Liver (tissue), 9 donors: ENCODE measurements around the gene MED29. TPM values are rescaled to one million over a fixed set of nuclear protein-coding genes. Genes with fewer than 3 reads are reported as not detected.

ENCODE experiments used
- DNase-seq: peaks from one replicate; pipeline ENCODE4 v3.0.0-alpha.2; 2017; ENCODE audit warnings: low spot score
- H3K27ac ChIP-seq, 2 donors: one replicate each; pipeline ENCODE4 v1.7.0; 2013; ENCODE audit warnings: inconsistent platforms in 2 of 2, low read length in 2 of 2, control low read depth in 1 of 2, low read depth in 1 of 2, mild to moderate bottlenecking in 1 of 2
- H3K27me3 ChIP-seq, 4 donors: one replicate each; pipeline versions ENCODE4 v1.6.1 to v1.7.0; 2013; ENCODE audit warnings: low read length in 3 of 4, inconsistent platforms in 1 of 4, mild to moderate bottlenecking in 1 of 4, moderate library complexity in 1 of 4; ENCODE audit not compliant: control insufficient read depth in 4 of 4, insufficient read depth in 4 of 4
- H3K36me3 ChIP-seq, 4 donors: one replicate each; pipeline versions ENCODE4 v1.6.1 to v1.7.0; 2013; ENCODE audit warnings: low read length in 3 of 4, mild to moderate bottlenecking in 3 of 4, low read depth in 1 of 4, moderate library complexity in 1 of 4; ENCODE audit not compliant: control insufficient read depth in 4 of 4, insufficient read depth in 3 of 4
- H3K4me1 ChIP-seq, 4 donors: one replicate each; pipeline versions ENCODE4 v1.6.1 to v1.7.0; 2013; ENCODE audit warnings: low read length in 3 of 4, mild to moderate bottlenecking in 3 of 4, moderate library complexity in 1 of 4; ENCODE audit not compliant: control insufficient read depth in 4 of 4, insufficient read depth in 4 of 4
- H3K4me3 ChIP-seq, 3 donors: one replicate each; pipeline versions ENCODE4 v1.6.1 to v1.7.0; 2013; ENCODE audit warnings: low read length in 3 of 3, control low read depth in 1 of 3, low read depth in 1 of 3, mild to moderate bottlenecking in 1 of 3
- H3K9ac ChIP-seq, 2 donors: one replicate each; pipeline ENCODE4 v1.7.0; 2013; ENCODE audit warnings: low read length in 2 of 2, mild to moderate bottlenecking in 2 of 2, moderate library complexity in 2 of 2, control low read depth in 1 of 2, low read depth in 1 of 2
- H3K9me3 ChIP-seq, 4 donors: one replicate each; pipeline versions ENCODE4 v1.6.1 to v1.7.0; 2013; ENCODE audit warnings: low read length in 3 of 4; ENCODE audit not compliant: control insufficient read depth in 4 of 4
- EGR1 ChIP-seq, 2 donors: IDR thresholded peaks; 2 replicates each; pipeline ENCODE4 v1.6.1; 2016 to 2018; ENCODE audit warnings: antibody characterized with exemption in 2 of 2, low read depth in 2 of 2
- FOXA1 ChIP-seq: IDR thresholded peaks from 2 replicates; pipeline ENCODE4 v1.6.1; 2016; ENCODE audit warnings: antibody characterized with exemption
- FOXA2 ChIP-seq: IDR thresholded peaks from 2 replicates; pipeline ENCODE4 v1.6.1; 2016; ENCODE audit warnings: antibody characterized with exemption
- GABPA ChIP-seq, 2 donors: IDR thresholded peaks in 1 of 2; conservative IDR thresholded peaks in 1 of 2; 2 replicates each; pipeline ENCODE4 v1.6.1; 2016; ENCODE audit warnings: antibody characterized with exemption in 2 of 2, mild to moderate bottlenecking in 1 of 2, moderate library complexity in 1 of 2
- HNF4A ChIP-seq, 2 donors: conservative IDR thresholded peaks; 2 replicates each; pipeline ENCODE4 v1.6.1; 2016; ENCODE audit warnings: antibody characterized with exemption in 2 of 2, mild to moderate bottlenecking in 2 of 2
- HNF4G ChIP-seq: IDR thresholded peaks from 2 replicates; pipeline ENCODE4 v1.6.1; 2016; ENCODE audit warnings: antibody characterized with exemption
- JUND ChIP-seq, 2 donors: IDR thresholded peaks; 2 replicates each; pipeline ENCODE4 v1.6.1; 2016; ENCODE audit warnings: antibody characterized with exemption in 2 of 2
- NR2F2 ChIP-seq: IDR thresholded peaks from 2 replicates; pipeline ENCODE4 v1.6.1; 2016; ENCODE audit warnings: antibody characterized with exemption
- SP1 ChIP-seq: IDR thresholded peaks from 2 replicates; pipeline ENCODE4 v1.6.1; 2018; ENCODE audit warnings: antibody characterized with exemption, mild to moderate bottlenecking
- TAF1 ChIP-seq: conservative IDR thresholded peaks from 2 replicates; pipeline ENCODE4 v1.6.1; 2016; ENCODE audit warnings: antibody characterized with exemption, mild to moderate bottlenecking
- YY1 ChIP-seq: IDR thresholded peaks from 2 replicates; pipeline ENCODE4 v1.6.1; 2016; ENCODE audit warnings: antibody characterized with exemption, mild to moderate bottlenecking
- WGBS: extraction: QIAGEN DNeasy Blood & Tissue Kit; methylation state at CpG from one replicate; pipeline ENCODE4 v1.1.7; 2013; 5-methylcytosine and 5-hydroxymethylcytosine counted together
- polyA plus RNA-seq, 2 donors: library from polyadenylated mRNA; stranded (reverse) in 1 of 2; unstranded in 1 of 2; fragments of 200-250 nt in 1 of 2; fragments of >200 nt in 1 of 2; fragmentation: Nextera tagmentation in 1 of 2; extraction: Ambion mirVana in 1 of 2; gene quantifications; one replicate each; pipeline versions ENCODE4 v1.2.1 to v1.2.3, GENCODE V29; 2013 to 2015
- total RNA-seq, 2 donors: library from RNA; depleted of rRNA; stranded (reverse); fragments of >200 nt; gene quantifications; one replicate each; pipeline ENCODE4 v1.2.3, GENCODE V29; 2014
- TF ChIP-seq, protein P1 (sequence below): IDR thresholded peaks from 2 replicates; pipeline ENCODE4 v1.6.1; 2016; ENCODE audit warnings: antibody characterized with exemption
- TF ChIP-seq, protein P2 (sequence below): IDR thresholded peaks from 2 replicates; pipeline ENCODE4 v1.6.1; 2016; ENCODE audit warnings: antibody characterized with exemption
- TF ChIP-seq, protein P3 (sequence below): IDR thresholded peaks from 2 replicates; pipeline ENCODE4 v1.6.1; 2016; ENCODE audit warnings: antibody characterized with exemption
- TF ChIP-seq, protein P4 (sequence below): IDR thresholded peaks from 2 replicates; pipeline ENCODE4 v1.6.1; 2016; ENCODE audit warnings: antibody characterized with exemption, mild to moderate bottlenecking
- donor health status: healthy.
- donor health status: healthy.
- donor health status: healthy.
- donor health status: healthy.
- donor health status: healthy.

The MED29 gene
- total and polyA plus RNA-seq, 4 donors, result 11.0 to 24.2 (median 17.4) TPM

DNA sequence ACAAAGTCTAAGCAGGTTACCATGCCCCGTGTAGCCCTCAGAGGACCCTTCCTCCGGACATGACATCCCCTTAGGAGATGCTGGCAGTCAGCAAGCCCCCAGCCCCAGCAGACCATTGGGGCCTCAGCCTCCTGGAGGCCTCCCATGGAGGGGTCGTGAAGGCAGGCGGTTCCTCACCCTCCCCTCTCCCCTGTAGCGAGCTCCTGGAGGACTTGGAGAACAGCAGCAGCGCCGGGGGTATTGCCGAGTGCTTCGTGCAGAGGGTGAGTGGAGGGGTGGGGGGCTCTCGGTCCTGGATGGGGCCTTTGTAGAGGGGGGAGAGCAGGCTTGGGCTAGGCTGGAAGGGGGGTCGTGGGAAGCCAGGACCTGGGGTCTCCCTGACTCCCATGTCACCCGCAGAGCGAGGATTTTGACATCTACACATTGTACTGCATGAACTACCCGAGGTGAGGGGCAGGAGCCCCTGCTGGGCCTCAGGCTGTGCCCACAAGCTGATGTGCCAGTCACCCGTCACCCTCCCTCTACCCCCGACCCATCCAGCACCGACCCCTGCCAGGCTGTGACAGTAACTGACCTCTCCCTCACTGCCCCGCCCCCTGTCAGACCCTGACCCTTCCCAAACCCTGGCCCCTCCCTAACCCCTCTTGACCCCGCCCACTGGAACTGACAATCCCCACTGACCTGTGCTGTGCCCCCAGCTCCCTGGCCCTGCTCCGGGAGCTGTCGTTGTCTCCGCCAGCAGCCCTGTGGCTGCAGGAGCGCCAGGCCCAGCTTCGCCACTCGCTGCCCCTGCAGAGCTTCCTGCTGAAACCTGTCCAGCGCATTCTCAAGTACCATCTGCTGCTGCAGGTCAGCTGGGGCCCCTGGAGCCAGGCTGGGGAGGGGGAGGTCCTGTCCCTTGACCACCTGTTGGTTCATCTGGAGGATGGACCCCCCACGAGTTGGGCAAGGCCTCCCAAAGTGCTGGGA, 25.3 kb downstream of the MED29 start (continued):
- TF ChIP-seq, protein P1, sequence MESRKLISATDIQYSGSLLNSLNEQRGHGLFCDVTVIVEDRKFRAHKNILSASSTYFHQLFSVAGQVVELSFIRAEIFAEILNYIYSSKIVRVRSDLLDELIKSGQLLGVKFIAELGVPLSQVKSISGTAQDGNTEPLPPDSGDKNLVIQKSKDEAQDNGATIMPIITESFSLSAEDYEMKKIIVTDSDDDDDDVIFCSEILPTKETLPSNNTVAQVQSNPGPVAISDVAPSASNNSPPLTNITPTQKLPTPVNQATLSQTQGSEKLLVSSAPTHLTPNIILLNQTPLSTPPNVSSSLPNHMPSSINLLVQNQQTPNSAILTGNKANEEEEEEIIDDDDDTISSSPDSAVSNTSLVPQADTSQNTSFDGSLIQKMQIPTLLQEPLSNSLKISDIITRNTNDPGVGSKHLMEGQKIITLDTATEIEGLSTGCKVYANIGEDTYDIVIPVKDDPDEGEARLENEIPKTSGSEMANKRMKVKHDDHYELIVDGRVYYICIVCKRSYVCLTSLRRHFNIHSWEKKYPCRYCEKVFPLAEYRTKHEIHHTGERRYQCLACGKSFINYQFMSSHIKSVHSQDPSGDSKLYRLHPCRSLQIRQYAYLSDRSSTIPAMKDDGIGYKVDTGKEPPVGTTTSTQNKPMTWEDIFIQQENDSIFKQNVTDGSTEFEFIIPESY, result no peak

DNA sequence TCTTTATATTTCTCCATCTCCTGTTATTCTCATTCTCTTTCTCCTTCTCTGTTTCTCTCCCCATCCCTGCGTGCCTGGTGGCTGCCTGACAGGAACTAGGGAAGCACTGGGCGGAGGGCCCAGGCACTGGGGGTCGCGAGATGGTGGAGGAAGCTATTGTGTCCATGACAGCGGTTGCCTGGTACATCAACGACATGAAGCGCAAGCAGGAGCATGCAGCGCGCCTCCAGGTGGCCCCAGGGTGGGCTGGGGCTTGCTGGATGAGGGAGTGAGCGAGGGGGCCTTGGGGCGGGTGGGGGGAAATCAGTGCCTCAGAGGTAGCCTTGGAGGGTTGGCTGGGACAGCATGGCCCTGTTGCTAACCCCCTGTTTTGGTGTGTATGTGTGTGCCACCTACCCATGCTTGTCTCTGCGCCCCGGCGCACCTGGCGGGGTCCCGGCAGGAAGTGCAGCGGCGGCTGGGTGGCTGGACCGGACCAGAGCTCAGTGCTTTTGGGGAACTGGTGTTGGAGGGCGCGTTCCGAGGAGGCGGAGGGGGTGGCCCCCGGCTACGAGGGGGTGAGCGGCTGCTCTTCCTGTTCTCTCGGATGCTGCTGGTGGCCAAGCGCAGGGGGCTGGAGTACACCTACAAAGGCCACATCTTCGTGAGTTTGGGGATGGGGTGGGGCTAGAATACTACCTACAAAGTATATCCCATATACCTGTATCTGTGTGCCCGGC, 26.4 kb downstream of the MED29 start:
- peaks cover 0 to 2% (median 0%) of the 10 kb centered on the region in 4 donors for H3K36me3 ChIP-seq
- H3K4me1 ChIP-seq, result peaks cover 0 to 11% (median 3%) of the 10 kb centered on the region in 4 donors

DNA sequence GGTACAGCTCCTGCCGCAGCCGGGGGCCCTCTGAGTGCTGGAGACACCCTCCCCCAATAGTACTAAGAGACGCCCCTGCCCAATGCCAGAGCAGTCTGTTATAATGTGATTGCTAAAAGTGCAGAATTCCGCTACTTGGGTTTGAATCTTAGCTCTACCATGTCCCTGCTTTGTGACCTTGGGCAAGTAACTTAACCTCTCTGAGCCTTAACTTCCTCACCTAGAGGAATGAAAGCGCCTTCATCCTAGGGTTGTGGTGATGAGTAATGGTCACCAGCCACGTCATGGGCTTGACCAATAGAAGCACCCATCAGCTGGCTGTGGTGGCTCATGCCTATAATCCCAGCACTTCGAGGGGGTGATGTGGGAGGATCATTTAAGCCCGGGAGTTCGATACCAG, 27.8 kb downstream of the MED29 start:
- Histone ChIP-seq H3K27me3 (no peaks in the 10 kb centered on the region), H3K27ac (no peak overlapping the region), H3K36me3 (peaks cover 0 to 2% (median 0%) of the 10 kb centered on the region in 4 donors), H3K9ac (no peak overlapping the region), H3K4me3 (no peak overlapping the region), H3K4me1 (peaks cover 0 to 4% (median 0%) of the 10 kb centered on the region in 4 donors), H3K9me3 (no peaks in the 10 kb centered on the region)
- no peak for DNase-seq
- no peak for TF ChIP-seq HNF4G
- TF ChIP-seq SP1, result no peak
- TF ChIP-seq TAF1, result no peak
- TF ChIP-seq, protein P2, sequence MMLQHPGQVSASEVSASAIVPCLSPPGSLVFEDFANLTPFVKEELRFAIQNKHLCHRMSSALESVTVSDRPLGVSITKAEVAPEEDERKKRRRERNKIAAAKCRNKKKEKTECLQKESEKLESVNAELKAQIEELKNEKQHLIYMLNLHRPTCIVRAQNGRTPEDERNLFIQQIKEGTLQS, result no peak
- TF ChIP-seq JUND (IDR thresholded peaks at IDR 0.05), result no peak
- TF ChIP-seq, protein P3, sequence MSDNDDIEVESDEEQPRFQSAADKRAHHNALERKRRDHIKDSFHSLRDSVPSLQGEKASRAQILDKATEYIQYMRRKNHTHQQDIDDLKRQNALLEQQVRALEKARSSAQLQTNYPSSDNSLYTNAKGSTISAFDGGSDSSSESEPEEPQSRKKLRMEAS, result no peak
- TF ChIP-seq NR2F2, result no peak
- TF ChIP-seq EGR1 (IDR thresholded peaks at IDR 0.05; ENCODE audit: low read depth in 2 of 2), result no peak
- no peak for TF ChIP-seq FOXA2
- no peak for TF ChIP-seq FOXA1
- no peak for TF ChIP-seq YY1
- TF ChIP-seq HNF4A (conservative IDR thresholded peaks at IDR 0.05), result no peak
- TF ChIP-seq, protein P1, result no peak
- TF ChIP-seq GABPA (IDR thresholded peaks at IDR 0.05 in 1 of 2, conservative IDR thresholded peaks at IDR 0.05 in 1 of 2), result no peak
- 95% methylated on average over 9 of the region's 9 CpGs for WGBS

More for the DNA sequence above, 26.4 kb downstream of the MED29 start:
- no peak for DNase-seq
- H3K27me3 ChIP-seq, result no peaks in the 10 kb centered on the region
- no peaks in the 10 kb centered on the region for H3K9me3 ChIP-seq
- H3K27ac ChIP-seq, result no peak overlapping the region
- TF ChIP-seq GABPA (IDR thresholded peaks at IDR 0.05 in 1 of 2, conservative IDR thresholded peaks at IDR 0.05 in 1 of 2) (no peak), FOXA2 (no peak), JUND (IDR thresholded peaks at IDR 0.05) (no peak), SP1 (no peak), HNF4G (no peak), TAF1 (no peak)
- TF ChIP-seq, protein P4, sequence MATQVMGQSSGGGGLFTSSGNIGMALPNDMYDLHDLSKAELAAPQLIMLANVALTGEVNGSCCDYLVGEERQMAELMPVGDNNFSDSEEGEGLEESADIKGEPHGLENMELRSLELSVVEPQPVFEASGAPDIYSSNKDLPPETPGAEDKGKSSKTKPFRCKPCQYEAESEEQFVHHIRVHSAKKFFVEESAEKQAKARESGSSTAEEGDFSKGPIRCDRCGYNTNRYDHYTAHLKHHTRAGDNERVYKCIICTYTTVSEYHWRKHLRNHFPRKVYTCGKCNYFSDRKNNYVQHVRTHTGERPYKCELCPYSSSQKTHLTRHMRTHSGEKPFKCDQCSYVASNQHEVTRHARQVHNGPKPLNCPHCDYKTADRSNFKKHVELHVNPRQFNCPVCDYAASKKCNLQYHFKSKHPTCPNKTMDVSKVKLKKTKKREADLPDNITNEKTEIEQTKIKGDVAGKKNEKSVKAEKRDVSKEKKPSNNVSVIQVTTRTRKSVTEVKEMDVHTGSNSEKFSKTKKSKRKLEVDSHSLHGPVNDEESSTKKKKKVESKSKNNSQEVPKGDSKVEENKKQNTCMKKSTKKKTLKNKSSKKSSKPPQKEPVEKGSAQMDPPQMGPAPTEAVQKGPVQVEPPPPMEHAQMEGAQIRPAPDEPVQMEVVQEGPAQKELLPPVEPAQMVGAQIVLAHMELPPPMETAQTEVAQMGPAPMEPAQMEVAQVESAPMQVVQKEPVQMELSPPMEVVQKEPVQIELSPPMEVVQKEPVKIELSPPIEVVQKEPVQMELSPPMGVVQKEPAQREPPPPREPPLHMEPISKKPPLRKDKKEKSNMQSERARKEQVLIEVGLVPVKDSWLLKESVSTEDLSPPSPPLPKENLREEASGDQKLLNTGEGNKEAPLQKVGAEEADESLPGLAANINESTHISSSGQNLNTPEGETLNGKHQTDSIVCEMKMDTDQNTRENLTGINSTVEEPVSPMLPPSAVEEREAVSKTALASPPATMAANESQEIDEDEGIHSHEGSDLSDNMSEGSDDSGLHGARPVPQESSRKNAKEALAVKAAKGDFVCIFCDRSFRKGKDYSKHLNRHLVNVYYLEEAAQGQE, result no peak
- 93% methylated on average over 30 of the region's 30 CpGs for WGBS
- no peak overlapping the region for H3K9ac ChIP-seq
- no peak overlapping the region for H3K4me3 ChIP-seq
